Activated B cell treated with CpG ODN at 0.5 μM for 24 hours (primary cell): ENCODE data around the gene RIC3. TPM values are rescaled to one million over a fixed set of nuclear protein-coding genes. Genes with fewer than 3 reads are reported as not detected.

Experiments
- ATAC-seq: fragments of 200-7000 bp; cut with Tn5 transposase; one replicate; pipeline ENCODE4 v1.10.0; 2021; ENCODE audit warnings: low read depth, mild to moderate bottlenecking, moderate library complexity
- CTCF ChIA-PET: fragments of 350-600 bp; sonication (Branson Sonifier 250); formaldehyde crosslinking; loops from one replicate; lab custom pipeline; 2021; ENCODE audit warnings: antibody characterized with exemption; lab: Charles Lee
- POLR2A ChIA-PET: fragments of 350-600 bp; sonication (Branson Sonifier 250); formaldehyde crosslinking; loops from one replicate; lab custom pipeline; 2021; ENCODE audit warnings: antibody characterized with exemption; lab: Charles Lee
- DNase-seq: peaks from one replicate; pipeline ENCODE4 v3.0.0; 2022
- H3K27ac Mint-ChIP-seq: one replicate; pipeline ENCODE4 v1.8.0; 2020; ENCODE audit warnings: mixed read lengths
- H3K27me3 Mint-ChIP-seq: one replicate; pipeline ENCODE4 v1.8.0; 2021; ENCODE audit warnings: mixed read lengths
- H3K36me3 Mint-ChIP-seq: one replicate; pipeline ENCODE4 v1.8.0; 2021; ENCODE audit warnings: low read depth, mixed read lengths
- H3K4me1 Mint-ChIP-seq: one replicate; pipeline ENCODE4 v1.8.0; 2021; ENCODE audit warnings: mixed read lengths
- H3K4me3 Mint-ChIP-seq: one replicate; pipeline ENCODE4 v1.8.0; 2020; ENCODE audit warnings: mild to moderate bottlenecking, mixed read lengths
- H3K9me3 Mint-ChIP-seq: one replicate; pipeline ENCODE4 v1.8.0; 2020; ENCODE audit warnings: mixed read lengths
- CTCF ChIP-seq: fragments of 200-600 bp; IDR thresholded peaks from one replicate; pipeline ENCODE4 v1.8.0; 2022; ENCODE audit warnings: antibody characterized with exemption, mild to moderate bottlenecking
- intact Hi-C: fragments of 100-400 bp; cut with micrococcal nuclease; formaldehyde crosslinking; loops from one replicate; pipeline ENCODE4 v1.15.1; 2024
- total RNA-seq: library from RNA; stranded (reverse); gene quantifications from 2 replicates; pipeline ENCODE4 v1.2.3, GENCODE V29; 2022

The RIC3 gene
- total RNA-seq, 1 donor from 2014 or later: 52.8 TPM

GRCh38 chr11:8093931-8094575 lies 74.8 kb downstream of the RIC3 start:
- DNase-seq: no peak
- no peak for TF ChIP-seq CTCF
- intact Hi-C loops: loop anchor here (10.0 kb wide), 1 partner anchor 399 kb away; no protein-coding TSS in a partner anchor
- Mint-ChIP-seq H3K4me3 (no peak overlapping the region), H3K27me3 (no peaks in the 10 kb centered on the region), H3K9me3 (no peaks in the 10 kb centered on the region), H3K27ac (no peak overlapping the region), H3K4me1 (no peaks in the 10 kb centered on the region), H3K36me3 (no peaks in the 10 kb centered on the region)
- no peak for ATAC-seq
- POLR2A ChIA-PET: no interaction called here
- CTCF ChIA-PET: interaction anchor here (10.2 kb wide), 1 partner anchor 88 kb away, joined by 86 read pairs; no protein-coding TSS in a partner anchor

- H3K36me3 Mint-ChIP-seq: no peaks in the 10 kb centered on the region
- H3K27me3 Mint-ChIP-seq: no peaks in the 10 kb centered on the region
- H3K4me1 Mint-ChIP-seq: no peaks in the 10 kb centered on the region
- DNase-seq (no peak), ATAC-seq (peak; percentile 67)
- ChIA-PET CTCF (interaction anchor here (1.2 to 10.2 kb wide), 3 partner anchors 60 to 87 kb away, joined by 3 to 86 read pairs (median 12); no protein-coding TSS in a partner anchor), POLR2A (no interaction called here)
- no peak overlapping the region for H3K27ac Mint-ChIP-seq
- intact Hi-C loops: loop anchor here (1.0 to 10.0 kb wide), 2 partner anchors 87 to 398 kb away; no protein-coding TSS in a partner anchor
- no peaks in the 10 kb centered on the region for H3K9me3 Mint-ChIP-seq
- no peak overlapping the region for H3K4me3 Mint-ChIP-seq
- no peak for TF ChIP-seq CTCF
Measured at GRCh38 chr11:8092587-8093424, 76.0 kb downstream of the RIC3 start.

GRCh38 chr11:8091721-8092120 lies 77.1 kb downstream of the RIC3 start:
- ATAC-seq (no peak), DNase-seq (no peak)
- intact Hi-C loops: loop anchor here (1.0 to 10.0 kb wide), 3 partner anchors 59 to 397 kb away; no protein-coding TSS in a partner anchor
- CTCF ChIA-PET: interaction anchor here (0.7 to 2.3 kb wide), 3 partner anchors 9 to 86 kb away, joined by 3 to 12 read pairs (median 3); no protein-coding TSS in a partner anchor
- Mint-ChIP-seq H3K4me1 (no peaks in the 10 kb centered on the region), H3K27ac (no peak overlapping the region), H3K36me3 (no peaks in the 10 kb centered on the region), H3K4me3 (no peak overlapping the region), H3K9me3 (no peaks in the 10 kb centered on the region), H3K27me3 (peaks cover 3% of the 10 kb centered on the region)
- POLR2A ChIA-PET: no interaction called here
- no peak for TF ChIP-seq CTCF

- no peak overlapping the region for H3K27ac Mint-ChIP-seq
- intact Hi-C loops: loop anchor here (2.0 to 10.0 kb wide), 2 partner anchors 58 to 396 kb away; no protein-coding TSS in a partner anchor
- H3K9me3 Mint-ChIP-seq: no peaks in the 10 kb centered on the region
- POLR2A ChIA-PET: no interaction called here
- DNase-seq (no peak), ATAC-seq (no peak)
- peaks cover 7% of the 10 kb centered on the region for H3K27me3 Mint-ChIP-seq
- no peak overlapping the region for H3K4me3 Mint-ChIP-seq
- CTCF ChIA-PET: interaction anchor here (0.7 to 2.3 kb wide), 4 partner anchors 10 to 82 kb away, joined by 3 to 12 read pairs (median 3); no protein-coding TSS in a partner anchor
- no peaks in the 10 kb centered on the region for H3K4me1 Mint-ChIP-seq
- no peaks in the 10 kb centered on the region for H3K36me3 Mint-ChIP-seq
- TF ChIP-seq CTCF: no peak
Measured at GRCh38 chr11:8090756-8091155, 78.1 kb downstream of the RIC3 start.
